AG09309 (cell line): ENCODE data around the gene NUFIP2.
A peak's percentile ranks its signal among the peaks of the same experiment; 100 is the strongest.

Experiments used
- DNase-seq: peaks from one replicate; pipeline ENCODE4 v3.0.0-alpha.2; 2010; ENCODE audit warnings: low read depth
- H3K4me3 ChIP-seq: 2 replicates; pipeline ENCODE4 v1.5.1; 2011; ENCODE audit warnings: mild to moderate bottlenecking, low read depth, low read length, moderate library complexity; ENCODE audit not compliant: control insufficient read depth
- TF ChIP-seq, protein P1 (sequence below): IDR thresholded peaks from 2 replicates; pipeline ENCODE4 v1.5.1; 2011; ENCODE audit warnings: mild to moderate bottlenecking, low read depth, low read length, inconsistent platforms; ENCODE audit not compliant: insufficient read depth, control insufficient read depth; ENCODE audit errors: missing control alignments

NUFIP2 gene

DNA sequence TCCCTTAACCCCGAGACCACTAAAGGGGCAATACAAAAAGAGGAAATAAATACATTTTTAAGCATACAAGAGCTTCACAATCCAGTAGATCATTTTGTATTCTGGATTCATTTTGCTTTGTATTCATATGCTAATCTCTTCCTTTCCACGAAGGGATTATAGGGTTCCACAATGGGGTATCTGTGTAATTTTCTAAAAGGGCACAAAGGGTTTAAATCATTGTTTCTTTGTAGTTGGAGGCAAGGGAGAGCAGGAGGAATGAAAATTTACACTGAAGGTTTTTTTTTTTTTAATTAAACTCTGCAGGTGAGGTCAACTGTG lies 592 bp upstream of the NUFIP2 start:
- no peak for DNase-seq
- TF ChIP-seq, protein P1, sequence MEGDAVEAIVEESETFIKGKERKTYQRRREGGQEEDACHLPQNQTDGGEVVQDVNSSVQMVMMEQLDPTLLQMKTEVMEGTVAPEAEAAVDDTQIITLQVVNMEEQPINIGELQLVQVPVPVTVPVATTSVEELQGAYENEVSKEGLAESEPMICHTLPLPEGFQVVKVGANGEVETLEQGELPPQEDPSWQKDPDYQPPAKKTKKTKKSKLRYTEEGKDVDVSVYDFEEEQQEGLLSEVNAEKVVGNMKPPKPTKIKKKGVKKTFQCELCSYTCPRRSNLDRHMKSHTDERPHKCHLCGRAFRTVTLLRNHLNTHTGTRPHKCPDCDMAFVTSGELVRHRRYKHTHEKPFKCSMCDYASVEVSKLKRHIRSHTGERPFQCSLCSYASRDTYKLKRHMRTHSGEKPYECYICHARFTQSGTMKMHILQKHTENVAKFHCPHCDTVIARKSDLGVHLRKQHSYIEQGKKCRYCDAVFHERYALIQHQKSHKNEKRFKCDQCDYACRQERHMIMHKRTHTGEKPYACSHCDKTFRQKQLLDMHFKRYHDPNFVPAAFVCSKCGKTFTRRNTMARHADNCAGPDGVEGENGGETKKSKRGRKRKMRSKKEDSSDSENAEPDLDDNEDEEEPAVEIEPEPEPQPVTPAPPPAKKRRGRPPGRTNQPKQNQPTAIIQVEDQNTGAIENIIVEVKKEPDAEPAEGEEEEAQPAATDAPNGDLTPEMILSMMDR, result no peak

DNA sequence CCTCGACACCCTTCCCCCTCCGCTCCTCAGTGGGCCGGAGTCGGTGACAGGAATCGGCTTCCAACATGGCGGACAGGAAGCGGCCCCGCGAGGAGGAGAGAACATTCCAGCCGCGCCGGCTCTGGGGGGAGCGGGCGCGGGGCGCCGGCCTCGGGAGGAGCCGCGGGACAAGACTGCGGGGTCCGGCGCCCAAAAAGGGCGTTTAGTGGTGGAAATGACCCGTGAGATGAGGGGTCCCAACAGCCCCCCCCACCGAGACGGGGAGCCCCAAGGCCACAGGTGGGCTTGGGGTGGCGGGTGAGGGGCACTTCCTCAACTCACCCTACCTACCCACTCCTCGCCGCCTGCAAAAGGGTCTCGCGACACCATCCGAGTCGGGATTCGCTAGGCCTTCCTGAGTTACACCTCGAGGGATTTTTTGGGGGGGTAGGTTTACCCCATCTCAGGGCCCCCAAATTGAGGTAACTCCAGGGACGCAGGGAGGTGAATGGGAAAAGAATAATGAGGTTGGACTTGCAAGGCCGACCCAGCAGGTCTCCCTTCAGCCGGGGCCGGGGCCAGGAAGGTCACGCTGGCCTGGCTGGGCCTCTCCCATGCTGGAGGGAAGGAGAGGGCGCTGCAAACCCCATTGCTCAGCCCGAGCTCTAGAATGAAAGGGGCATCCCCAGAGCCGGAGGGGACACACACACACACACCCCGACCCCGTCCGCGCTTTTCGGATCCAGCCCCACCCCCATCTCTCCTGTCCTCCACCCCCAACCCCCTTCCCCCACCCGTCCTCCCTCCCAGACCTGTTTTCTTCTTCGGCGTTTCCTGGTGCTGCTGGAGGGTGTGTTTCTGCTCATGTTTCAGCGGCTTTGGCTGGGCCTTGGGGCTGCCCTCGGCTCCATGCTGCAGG lies 707 bp downstream of the NUFIP2 start:
- no peak for DNase-seq
- TF ChIP-seq, protein P1, result no peak
- H3K4me3 ChIP-seq, result peak overlapping the region; percentile 92

More for the DNA sequence above, 592 bp upstream of the NUFIP2 start:
- H3K4me3 ChIP-seq, result peak overlapping the region; percentile 92

DNA sequence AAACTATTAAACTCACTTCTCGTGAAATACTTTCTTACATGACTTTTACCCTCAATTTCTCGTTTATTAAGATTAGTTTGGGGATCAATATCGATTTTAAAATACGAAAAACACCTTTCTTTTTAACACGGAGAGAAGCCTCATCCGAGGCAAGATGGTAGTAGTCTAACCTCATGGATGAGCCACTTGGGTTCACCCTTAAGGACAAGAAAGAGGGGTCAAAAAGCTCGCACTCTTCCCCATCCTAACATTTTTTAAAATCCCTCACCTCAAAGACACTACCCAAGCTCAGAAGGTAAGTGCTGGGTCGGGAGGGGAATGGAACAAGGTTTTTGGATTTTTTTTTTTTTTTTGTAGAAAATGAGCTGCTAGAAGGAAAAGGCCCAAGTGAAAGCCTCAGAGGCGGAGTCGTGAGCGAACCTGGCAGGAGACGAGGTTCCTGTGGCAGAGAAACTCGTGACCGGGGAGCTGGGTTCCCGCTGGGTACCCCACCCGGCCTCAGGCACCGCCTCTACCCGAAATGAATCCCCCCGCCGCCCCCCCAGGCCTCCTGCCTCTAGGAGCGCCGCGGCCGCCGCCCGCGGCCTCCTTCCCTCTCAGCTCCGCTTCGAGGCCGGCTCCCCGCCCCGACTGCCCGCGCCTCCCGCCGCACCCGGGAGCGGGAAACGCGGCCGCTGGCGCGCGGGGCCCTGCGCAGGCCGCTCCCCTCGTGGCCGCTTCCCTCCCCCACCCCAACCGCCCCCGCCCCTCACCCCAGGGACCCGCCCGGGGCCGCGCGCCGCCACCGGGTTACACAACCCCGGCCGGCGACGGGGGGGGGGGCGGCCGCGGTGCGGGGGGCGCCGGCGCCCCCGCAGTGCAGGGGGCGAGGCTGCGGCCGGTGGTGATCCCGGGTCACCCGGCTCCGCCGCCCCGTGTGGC lies 1.6 kb downstream of the NUFIP2 start:
- TF ChIP-seq, protein P1, result no peak
- no peak for DNase-seq
- peak overlapping the region; percentile 92 for H3K4me3 ChIP-seq

DNA sequence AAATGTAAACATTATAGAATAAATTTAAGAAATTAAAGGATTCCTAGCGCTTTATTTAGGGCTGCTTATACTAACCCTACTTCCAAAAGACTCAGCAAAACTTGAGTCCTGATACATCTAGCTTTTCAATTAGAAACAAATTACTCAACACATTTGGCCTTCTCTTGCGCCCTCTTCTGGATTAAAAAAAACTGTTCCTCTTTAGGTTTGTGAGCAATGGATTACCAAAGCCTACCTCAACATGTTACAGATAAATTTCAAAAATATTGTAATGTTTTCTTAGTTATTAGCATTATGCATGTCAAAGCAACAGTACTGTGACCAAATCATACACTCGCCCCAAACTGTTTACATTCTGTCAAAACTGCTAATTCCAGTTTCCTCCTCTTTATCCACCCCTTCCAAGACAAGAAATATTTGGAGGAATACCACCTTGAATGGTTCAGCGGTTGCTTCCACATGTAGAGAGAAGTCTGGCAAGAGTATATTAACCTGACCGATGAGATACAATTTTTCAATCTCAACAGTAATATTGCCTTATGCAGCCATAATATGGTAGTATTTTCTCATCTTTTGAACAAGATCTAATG lies 2.7 kb downstream of the NUFIP2 start:
- peak overlapping the region; percentile 92 for H3K4me3 ChIP-seq
- TF ChIP-seq, protein P1, result peak; percentile 55
- DNase-seq, result peak; percentile 41

DNA sequence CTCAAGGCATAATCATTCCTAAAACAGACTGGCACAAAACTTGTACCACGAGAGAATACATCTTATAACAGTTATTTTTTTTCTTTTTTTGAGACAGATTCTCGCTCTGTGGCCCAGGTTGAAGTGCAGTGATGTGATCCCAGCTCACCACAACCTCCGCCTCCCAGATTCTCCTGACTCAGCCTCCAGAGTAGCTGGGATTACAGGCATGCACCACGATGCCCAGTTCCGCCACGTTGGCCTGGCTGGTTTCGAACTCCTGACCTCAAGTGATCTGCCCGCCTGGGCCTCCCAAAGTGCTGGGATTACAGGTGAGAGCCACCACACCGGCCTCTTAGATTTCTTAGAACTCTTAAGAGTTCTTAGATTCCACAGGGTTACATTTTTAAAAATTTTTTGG lies 4.1 kb downstream of the NUFIP2 start:
- TF ChIP-seq, protein P1, result no peak
- no peak for DNase-seq
- H3K4me3 ChIP-seq, result no peak overlapping the region

DNA sequence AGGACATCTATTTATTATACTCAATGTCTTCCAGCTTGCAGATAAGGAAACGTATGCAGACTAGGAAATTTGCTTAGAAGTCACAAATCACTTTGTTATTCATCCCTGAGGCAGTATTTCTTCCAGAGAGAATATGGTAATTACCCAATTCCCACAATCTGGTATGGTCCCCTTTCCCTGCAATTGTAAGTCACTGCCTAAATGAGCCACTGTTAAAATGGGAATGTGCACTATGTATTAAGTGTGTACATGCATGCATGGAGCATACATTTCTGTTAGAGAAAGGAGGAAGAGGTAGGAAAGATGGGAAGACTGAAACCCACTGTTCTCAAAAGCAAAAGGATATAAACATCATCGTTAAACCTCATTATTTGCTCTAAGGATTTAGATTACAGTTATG lies 10.0 kb downstream of the NUFIP2 start:
- no peak overlapping the region for H3K4me3 ChIP-seq
- TF ChIP-seq, protein P1, result no peak
- no peak for DNase-seq
